RPMI8226 (cell line): Measurements from ENCODE around the gene FA2H.
"Not testable (repeated sequence)": the region's sequence is repeated elsewhere in the genome, so short reads cannot be mapped to it uniquely, and the experiment has no call there.

ENCODE experiments used
- DNase-seq: peaks from one replicate; pipeline ENCODE4 v3.0.0-alpha.2; 2015

Gene FA2H

DNA sequence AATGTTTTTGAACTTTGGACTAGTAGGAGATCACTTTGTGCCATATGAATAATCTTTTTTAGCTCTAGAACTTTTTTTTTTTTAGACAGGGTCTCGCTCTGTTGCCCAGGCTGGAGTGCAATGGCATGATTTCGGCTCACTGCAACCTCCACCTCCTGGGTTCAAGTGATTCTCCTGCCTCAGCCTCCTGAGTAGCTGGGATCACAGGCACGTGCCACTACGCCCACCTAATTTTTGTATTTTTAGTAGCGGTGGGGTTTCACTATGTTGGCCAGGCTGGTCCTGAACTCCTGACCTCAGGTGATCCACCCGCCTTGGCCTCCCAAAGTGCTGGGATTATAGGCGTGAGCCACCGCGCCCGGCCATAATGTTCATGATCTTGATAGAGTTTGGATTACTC lies 105.7 kb downstream of the FA2H start:
- DNase-seq, result not testable (repeated sequence)

DNA sequence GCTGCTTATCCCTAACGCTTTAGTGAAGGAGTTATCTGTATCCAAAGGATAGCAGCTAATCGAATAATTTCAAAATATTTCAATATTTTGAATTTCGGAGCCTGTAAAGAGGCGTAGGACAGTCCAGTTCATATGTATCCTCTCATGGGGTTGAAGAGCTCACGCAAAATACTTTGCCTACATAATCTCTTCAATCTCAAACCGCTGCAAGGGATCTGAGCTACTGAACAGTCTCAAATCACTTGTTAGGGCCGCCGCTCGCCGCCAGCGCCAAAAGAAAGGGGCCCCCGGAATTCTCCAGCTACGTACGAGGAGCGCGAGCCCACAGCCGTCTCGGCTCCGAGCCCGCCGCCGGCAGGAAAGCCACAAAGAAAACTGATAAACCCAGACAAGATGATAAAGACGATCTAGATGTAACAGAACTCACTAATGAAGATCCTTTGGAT lies 107.3 kb downstream of the FA2H start:
- DNase-seq, result peak; percentile 33

DNA sequence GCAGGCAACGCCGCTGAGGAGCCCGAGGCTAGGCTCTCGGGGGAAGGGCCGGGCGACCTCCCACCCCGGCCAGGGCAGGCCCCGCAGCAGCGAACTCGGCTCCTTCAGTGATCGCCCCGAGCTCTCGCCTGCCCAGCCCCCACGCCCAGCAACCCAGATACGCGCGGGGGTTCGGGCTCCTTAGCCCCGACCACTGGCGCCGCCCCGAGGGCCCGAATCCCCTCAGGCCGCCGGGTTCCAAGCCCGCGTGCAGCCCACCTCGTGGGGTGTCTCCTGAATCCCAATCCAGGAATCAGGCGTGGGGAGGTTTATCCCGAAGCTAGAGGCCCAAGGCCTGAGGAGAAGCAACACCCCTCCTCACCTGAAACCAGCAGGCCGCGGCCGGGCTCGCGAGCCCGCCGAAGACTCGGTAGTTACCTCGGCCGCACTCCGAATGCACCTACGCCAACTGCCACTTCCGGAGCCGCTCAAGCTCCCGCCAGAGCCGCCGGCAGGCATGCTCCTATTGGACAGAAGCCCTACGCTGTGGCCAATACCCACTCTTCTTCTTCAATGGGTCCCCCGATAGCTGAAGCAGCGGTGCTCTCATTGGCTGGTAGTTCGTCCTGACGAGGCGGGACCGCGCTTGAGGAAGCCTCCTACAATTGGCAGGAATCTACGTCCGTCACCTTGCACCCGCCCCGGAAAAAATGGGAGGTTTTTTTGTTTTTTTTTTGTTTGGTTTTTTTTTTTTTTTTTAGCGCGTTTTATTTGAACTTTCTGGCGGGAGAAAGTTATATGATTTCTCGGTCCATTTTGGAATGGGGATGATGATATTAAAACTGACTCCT lies 108.0 kb downstream of the FA2H start, which contains the start of gene RFWD3:
TSS of gene RFWD3 (minus strand) at position 453 of the 830 bp plus-strand sequence. CDS start 5,428 bp downstream, outside the sequence.
- DNase-seq, result peak; percentile 100

GRCh38 chr16:74666010-74666421 lies 108.6 kb downstream of the FA2H start:
- no peak for DNase-seq
